Measurements from ENCODE around the gene SMAP1.
A peak's percentile ranks its signal among the peaks of the same experiment; 100 is the strongest.

SMAP1 gene

DNA sequence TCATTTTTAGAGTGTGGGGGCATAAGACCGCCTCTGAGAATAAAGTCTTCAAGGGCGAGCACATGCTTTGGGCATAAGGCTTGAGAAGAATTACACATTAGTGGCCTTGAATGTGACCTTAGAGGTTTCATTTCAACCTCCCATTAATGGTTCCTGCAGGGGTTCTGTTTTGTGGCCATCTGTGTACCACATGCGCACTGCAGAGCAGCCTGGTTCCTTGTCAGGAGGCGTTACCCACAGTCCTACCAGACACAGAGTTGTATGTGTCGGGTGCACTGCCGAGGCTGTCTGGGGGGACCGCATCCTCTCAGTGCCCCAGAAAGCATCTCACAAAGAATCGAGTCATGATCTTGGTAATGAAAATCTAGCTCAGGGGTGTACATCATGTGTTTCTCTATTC, 173.4 kb downstream of the SMAP1 start (continued):
- TF ChIP-seq, protein P1, sequence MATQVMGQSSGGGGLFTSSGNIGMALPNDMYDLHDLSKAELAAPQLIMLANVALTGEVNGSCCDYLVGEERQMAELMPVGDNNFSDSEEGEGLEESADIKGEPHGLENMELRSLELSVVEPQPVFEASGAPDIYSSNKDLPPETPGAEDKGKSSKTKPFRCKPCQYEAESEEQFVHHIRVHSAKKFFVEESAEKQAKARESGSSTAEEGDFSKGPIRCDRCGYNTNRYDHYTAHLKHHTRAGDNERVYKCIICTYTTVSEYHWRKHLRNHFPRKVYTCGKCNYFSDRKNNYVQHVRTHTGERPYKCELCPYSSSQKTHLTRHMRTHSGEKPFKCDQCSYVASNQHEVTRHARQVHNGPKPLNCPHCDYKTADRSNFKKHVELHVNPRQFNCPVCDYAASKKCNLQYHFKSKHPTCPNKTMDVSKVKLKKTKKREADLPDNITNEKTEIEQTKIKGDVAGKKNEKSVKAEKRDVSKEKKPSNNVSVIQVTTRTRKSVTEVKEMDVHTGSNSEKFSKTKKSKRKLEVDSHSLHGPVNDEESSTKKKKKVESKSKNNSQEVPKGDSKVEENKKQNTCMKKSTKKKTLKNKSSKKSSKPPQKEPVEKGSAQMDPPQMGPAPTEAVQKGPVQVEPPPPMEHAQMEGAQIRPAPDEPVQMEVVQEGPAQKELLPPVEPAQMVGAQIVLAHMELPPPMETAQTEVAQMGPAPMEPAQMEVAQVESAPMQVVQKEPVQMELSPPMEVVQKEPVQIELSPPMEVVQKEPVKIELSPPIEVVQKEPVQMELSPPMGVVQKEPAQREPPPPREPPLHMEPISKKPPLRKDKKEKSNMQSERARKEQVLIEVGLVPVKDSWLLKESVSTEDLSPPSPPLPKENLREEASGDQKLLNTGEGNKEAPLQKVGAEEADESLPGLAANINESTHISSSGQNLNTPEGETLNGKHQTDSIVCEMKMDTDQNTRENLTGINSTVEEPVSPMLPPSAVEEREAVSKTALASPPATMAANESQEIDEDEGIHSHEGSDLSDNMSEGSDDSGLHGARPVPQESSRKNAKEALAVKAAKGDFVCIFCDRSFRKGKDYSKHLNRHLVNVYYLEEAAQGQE (tag by site-specific recombination; IDR thresholded peaks at IDR 0.05) = no peak
- TF ChIP-seq, protein P2, sequence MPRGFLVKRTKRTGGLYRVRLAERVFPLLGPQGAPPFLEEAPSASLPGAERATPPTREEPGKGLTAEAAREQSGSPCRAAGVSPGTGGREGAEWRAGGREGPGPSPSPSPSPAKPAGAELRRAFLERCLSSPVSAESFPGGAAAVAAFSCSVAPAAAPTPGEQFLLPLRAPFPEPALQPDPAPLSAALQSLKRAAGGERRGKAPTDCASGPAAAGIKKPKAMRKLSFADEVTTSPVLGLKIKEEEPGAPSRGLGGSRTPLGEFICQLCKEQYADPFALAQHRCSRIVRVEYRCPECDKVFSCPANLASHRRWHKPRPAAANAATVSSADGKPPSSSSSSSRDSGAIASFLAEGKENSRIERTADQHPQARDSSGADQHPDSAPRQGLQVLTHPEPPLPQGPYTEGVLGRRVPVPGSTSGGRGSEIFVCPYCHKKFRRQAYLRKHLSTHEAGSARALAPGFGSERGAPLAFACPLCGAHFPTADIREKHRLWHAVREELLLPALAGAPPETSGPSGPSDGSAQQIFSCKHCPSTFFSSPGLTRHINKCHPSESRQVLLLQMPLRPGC (tag by site-specific recombination; IDR thresholded peaks at IDR 0.05) = no peak
- TF ChIP-seq SCRT2 (tag by site-specific recombination; IDR thresholded peaks at IDR 0.05) = no peak

DNA sequence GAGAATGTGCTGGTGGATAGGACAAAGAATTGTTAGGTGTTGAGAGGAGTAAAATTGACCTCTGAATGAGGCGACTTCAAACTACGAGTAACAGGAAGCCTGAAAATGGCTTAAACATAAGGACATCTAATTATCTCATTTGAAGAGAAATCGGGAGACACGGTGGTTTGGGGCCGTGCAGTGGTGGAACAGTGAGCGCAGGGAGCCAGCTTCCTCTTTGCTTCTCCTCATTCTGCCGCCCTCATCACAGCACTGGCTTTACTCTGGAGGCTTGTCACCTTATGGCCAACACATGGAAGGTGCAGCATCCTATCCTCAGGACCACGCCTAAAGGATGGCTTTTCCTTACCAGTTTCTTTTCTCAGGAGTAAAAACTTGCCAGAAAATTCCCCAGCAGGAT, 174.9 kb downstream of the SMAP1 start:
- ChIA-PET POLR2A (no interaction called here), CTCF (interaction anchor here (0.6 to 1.2 kb wide), 5 partner anchors 19 to 294 kb away, joined by 3 to 4 read pairs (median 4); no protein-coding TSS in a partner anchor)
- no peak for TF ChIP-seq ZNF121 (tag by site-specific recombination; IDR thresholded peaks at IDR 0.05)
- TF ChIP-seq, protein P3, sequence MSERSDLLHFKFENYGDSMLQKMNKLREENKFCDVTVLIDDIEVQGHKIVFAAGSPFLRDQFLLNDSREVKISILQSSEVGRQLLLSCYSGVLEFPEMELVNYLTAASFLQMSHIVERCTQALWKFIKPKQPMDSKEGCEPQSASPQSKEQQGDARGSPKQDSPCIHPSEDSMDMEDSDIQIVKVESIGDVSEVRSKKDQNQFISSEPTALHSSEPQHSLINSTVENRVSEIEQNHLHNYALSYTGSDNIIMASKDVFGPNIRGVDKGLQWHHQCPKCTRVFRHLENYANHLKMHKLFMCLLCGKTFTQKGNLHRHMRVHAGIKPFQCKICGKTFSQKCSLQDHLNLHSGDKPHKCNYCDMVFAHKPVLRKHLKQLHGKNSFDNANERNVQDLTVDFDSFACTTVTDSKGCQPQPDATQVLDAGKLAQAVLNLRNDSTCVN (tag by site-specific recombination; optimal IDR thresholded peaks at IDR 0.05) = no peak
- TF ChIP-seq, protein P4, sequence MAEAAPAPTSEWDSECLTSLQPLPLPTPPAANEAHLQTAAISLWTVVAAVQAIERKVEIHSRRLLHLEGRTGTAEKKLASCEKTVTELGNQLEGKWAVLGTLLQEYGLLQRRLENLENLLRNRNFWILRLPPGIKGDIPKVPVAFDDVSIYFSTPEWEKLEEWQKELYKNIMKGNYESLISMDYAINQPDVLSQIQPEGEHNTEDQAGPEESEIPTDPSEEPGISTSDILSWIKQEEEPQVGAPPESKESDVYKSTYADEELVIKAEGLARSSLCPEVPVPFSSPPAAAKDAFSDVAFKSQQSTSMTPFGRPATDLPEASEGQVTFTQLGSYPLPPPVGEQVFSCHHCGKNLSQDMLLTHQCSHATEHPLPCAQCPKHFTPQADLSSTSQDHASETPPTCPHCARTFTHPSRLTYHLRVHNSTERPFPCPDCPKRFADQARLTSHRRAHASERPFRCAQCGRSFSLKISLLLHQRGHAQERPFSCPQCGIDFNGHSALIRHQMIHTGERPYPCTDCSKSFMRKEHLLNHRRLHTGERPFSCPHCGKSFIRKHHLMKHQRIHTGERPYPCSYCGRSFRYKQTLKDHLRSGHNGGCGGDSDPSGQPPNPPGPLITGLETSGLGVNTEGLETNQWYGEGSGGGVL (tag by site-specific recombination; IDR thresholded peaks at IDR 0.05) = no peak

DNA sequence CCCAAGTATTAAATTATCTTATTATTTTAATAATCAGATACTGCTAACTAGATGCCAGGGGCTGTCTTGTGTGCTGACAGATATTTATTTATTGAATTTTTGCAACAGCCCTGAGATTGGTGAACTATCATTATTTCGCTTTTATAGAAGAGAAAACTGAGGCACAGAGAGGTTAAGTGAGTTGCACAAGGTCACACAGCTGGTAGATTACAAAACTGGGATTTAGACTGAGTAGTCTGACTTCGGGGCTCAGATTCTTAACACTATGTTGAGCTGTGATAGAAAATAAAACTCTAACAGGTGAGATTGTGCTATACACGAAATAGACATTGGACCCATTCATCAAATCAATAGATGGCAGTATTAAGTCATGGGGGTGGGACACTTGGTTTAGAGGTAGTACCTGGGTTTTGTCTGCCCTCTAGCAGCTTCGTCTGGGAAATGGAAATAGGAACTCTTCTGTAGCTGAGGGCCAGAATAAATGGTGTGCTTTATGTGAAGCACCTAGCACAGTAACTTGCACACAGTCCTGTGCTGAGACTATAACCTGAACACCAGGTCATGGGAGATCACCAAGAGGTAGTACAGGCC, 175.7 kb downstream of the SMAP1 start:
- TF ChIP-seq, protein P5, sequence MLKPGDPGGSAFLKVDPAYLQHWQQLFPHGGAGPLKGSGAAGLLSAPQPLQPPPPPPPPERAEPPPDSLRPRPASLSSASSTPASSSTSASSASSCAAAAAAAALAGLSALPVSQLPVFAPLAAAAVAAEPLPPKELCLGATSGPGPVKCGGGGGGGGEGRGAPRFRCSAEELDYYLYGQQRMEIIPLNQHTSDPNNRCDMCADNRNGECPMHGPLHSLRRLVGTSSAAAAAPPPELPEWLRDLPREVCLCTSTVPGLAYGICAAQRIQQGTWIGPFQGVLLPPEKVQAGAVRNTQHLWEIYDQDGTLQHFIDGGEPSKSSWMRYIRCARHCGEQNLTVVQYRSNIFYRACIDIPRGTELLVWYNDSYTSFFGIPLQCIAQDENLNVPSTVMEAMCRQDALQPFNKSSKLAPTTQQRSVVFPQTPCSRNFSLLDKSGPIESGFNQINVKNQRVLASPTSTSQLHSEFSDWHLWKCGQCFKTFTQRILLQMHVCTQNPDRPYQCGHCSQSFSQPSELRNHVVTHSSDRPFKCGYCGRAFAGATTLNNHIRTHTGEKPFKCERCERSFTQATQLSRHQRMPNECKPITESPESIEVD (tag by site-specific recombination; IDR thresholded peaks at IDR 0.05) = no peak
- TF ChIP-seq ZNF514 (tag by site-specific recombination; IDR thresholded peaks at IDR 0.05) (no peak), ZNF768 (tag by site-specific recombination; IDR thresholded peaks at IDR 0.05) (peak; percentile 43; the same call in 1 of the 2 replicates), KLF8 (tag by site-specific recombination; IDR thresholded peaks at IDR 0.05) (no peak)
- H3K9me3 ChIP-seq (ENCODE audit: control insufficient read depth, insufficient read depth, low read depth, low read length) = no peaks in the 10 kb centered on the region
- no peaks in the 10 kb centered on the region for H3K4me1 ChIP-seq (ENCODE audit: control insufficient read depth, insufficient read depth, low read length)
- no peak overlapping the region for H3K27ac ChIP-seq (ENCODE audit: extremely low read depth, low read depth, low read length)
- no peak overlapping the region for H3K4me3 ChIP-seq (ENCODE audit: low read depth, low read length)
- peaks cover 0 to 9% of the 10 kb centered on the region in 2 experiments; a peak in 1 of 3 replicates for H3K36me3 ChIP-seq (ENCODE audit: control insufficient read depth in 2 of 2, insufficient read depth in 1 of 2, low read length in 2 of 2)
- ChIA-PET CTCF (interaction anchor here (0.6 to 0.9 kb wide), 5 partner anchors 18 to 533 kb away, joined by 3 to 5 read pairs (median 4); no protein-coding TSS in a partner anchor), POLR2A (interaction anchor here (0.6 kb wide), 1 partner anchor 277 kb away, joined by 6 read pairs; no protein-coding TSS in a partner anchor)

More for the DNA sequence above, 174.9 kb downstream of the SMAP1 start:
- no peaks in the 10 kb centered on the region for H3K4me1 ChIP-seq (ENCODE audit: control insufficient read depth, insufficient read depth, low read length)
- no peak overlapping the region for H3K4me3 ChIP-seq (ENCODE audit: low read depth, low read length)
- no peak overlapping the region for H3K27ac ChIP-seq (ENCODE audit: extremely low read depth, low read depth, low read length)
- H3K36me3 ChIP-seq (ENCODE audit: control insufficient read depth in 2 of 2, insufficient read depth in 1 of 2, low read length in 2 of 2) = peaks cover 0 to 6% of the 10 kb centered on the region in 2 experiments; a peak in 1 of 3 replicates
- no peaks in the 10 kb centered on the region for H3K9me3 ChIP-seq (ENCODE audit: control insufficient read depth, insufficient read depth, low read depth, low read length)
